GM19099 (cell line): ENCODE results near the gene LILRB5.

Experiments
- POLR2A ChIP-seq: IDR thresholded peaks from 3 replicates; pipeline ENCODE4 v1.6.1; 2011; ENCODE audit warnings: low read depth; ENCODE audit not compliant: insufficient read length; ENCODE audit errors: extremely low read depth

LILRB5 gene

GRCh38 chr19:54257116-54257480, at the start of gene LILRB5:
LILRB5 (minus strand) TSS chr19:54257273; CDS start chr19:54257193, 80 bp downstream.
- no peak for TF ChIP-seq POLR2A

GRCh38 chr19:54305141-54305540, 48.1 kb upstream of the LILRB5 start:
- no peak for TF ChIP-seq POLR2A

- no peak for TF ChIP-seq POLR2A
Measured at GRCh38 chr19:54302257-54302656, 45.2 kb upstream of the LILRB5 start.

GRCh38 chr19:54299515-54299914, 42.4 kb upstream of the LILRB5 start:
- no peak for TF ChIP-seq POLR2A

GRCh38 chr19:54299126-54299498, 42.0 kb upstream of the LILRB5 start:
- TF ChIP-seq POLR2A = no peak

- no peak for TF ChIP-seq POLR2A
Measured at GRCh38 chr19:54298357-54299125, 41.5 kb upstream of the LILRB5 start.

- TF ChIP-seq POLR2A = no peak
Measured at GRCh38 chr19:54297759-54298305, 40.8 kb upstream of the LILRB5 start.

- no peak for TF ChIP-seq POLR2A
Measured at GRCh38 chr19:54294539-54294938, 37.5 kb upstream of the LILRB5 start.

GRCh38 chr19:54287456-54287855, 30.4 kb upstream of the LILRB5 start:
- TF ChIP-seq POLR2A = no peak

GRCh38 chr19:54282686-54283470, 25.8 kb upstream of the LILRB5 start:
- TF ChIP-seq POLR2A = no peak

GRCh38 chr19:54281007-54281728, 24.1 kb upstream of the LILRB5 start, which contains the start of gene LILRB2:
LILRB2 (minus strand) TSS chr19:54281110; CDS start chr19:54280496, 614 bp downstream.
- no peak for TF ChIP-seq POLR2A

GRCh38 chr19:54279406-54279962, 22.4 kb upstream of the LILRB5 start:
- no peak for TF ChIP-seq POLR2A

- no peak for TF ChIP-seq POLR2A
Measured at GRCh38 chr19:54275951-54276350, 18.9 kb upstream of the LILRB5 start.

GRCh38 chr19:54273821-54274220, 16.7 kb upstream of the LILRB5 start:
- no peak for TF ChIP-seq POLR2A

GRCh38 chr19:54271106-54271505, 14.0 kb upstream of the LILRB5 start:
- TF ChIP-seq POLR2A = no peak
